HG03045 (cell line): Measurements from ENCODE around the gene TNRC6C.

Source experiments
- ATAC-seq: cut with Tn5 transposase; IDR thresholded peaks from one replicate; pipeline ENCODE4 v1.9.1; 2021; ENCODE audit warnings: mild to moderate bottlenecking, moderate library complexity; ENCODE audit not compliant: unreplicated experiment

Gene TNRC6C

GRCh38 chr17:78012428-78012827, 53.9 kb downstream of the TNRC6C start:
- ATAC-seq: no peak

- no peak for ATAC-seq
Observed at GRCh38 chr17:78013683-78014467, 55.4 kb downstream of the TNRC6C start.

- no peak for ATAC-seq
Observed at GRCh38 chr17:78014646-78015045, 56.1 kb downstream of the TNRC6C start.

GRCh38 chr17:78016852-78017251, 58.3 kb downstream of the TNRC6C start:
- no peak for ATAC-seq

- ATAC-seq: no peak
Observed at GRCh38 chr17:78019367-78019975, 61.0 kb downstream of the TNRC6C start.

GRCh38 chr17:78019976-78020716, 61.6 kb downstream of the TNRC6C start:
- no peak for ATAC-seq

- ATAC-seq: no peak
Observed at GRCh38 chr17:78020717-78021108, 62.2 kb downstream of the TNRC6C start.

GRCh38 chr17:78022425-78022824, 63.9 kb downstream of the TNRC6C start:
- no peak for ATAC-seq

- ATAC-seq: no peak
Observed at GRCh38 chr17:78023042-78023441, 64.5 kb downstream of the TNRC6C start.

- ATAC-seq: no peak
Observed at GRCh38 chr17:78026381-78026780, 67.9 kb downstream of the TNRC6C start.

- no peak for ATAC-seq
Observed at GRCh38 chr17:78027121-78027520, 68.6 kb downstream of the TNRC6C start.

GRCh38 chr17:78029697-78030096, 71.2 kb downstream of the TNRC6C start:
- ATAC-seq: no peak

- ATAC-seq: no peak
Observed at GRCh38 chr17:78031435-78031834, 72.9 kb downstream of the TNRC6C start.

GRCh38 chr17:78032166-78032565, 73.7 kb downstream of the TNRC6C start:
- ATAC-seq: no peak

GRCh38 chr17:78034429-78035091, 76.1 kb downstream of the TNRC6C start:
- ATAC-seq: no peak

- no peak for ATAC-seq
Observed at GRCh38 chr17:78037280-78037679, 78.8 kb downstream of the TNRC6C start.

GRCh38 chr17:78038748-78039288, 80.3 kb downstream of the TNRC6C start:
- ATAC-seq: no peak

GRCh38 chr17:78039581-78039980, 81.1 kb downstream of the TNRC6C start:
- ATAC-seq: no peak

- ATAC-seq: no peak
Observed at GRCh38 chr17:78040440-78041385, 82.2 kb downstream of the TNRC6C start.
